Activated naive CD4-positive, alpha-beta T cell treated with anti-CD3 and anti-CD28 coated beads for 36 hours (primary cell): ENCODE data around the gene SKP1. TPM values are rescaled to one million over a fixed set of nuclear protein-coding genes. Genes with fewer than 3 reads are reported as not detected.
"Not testable (repeated sequence)": the region's sequence is repeated elsewhere in the genome, so short reads cannot be mapped to it uniquely, and the experiment has no call there.

ENCODE experiments used
- CTCF ChIA-PET: fragments of 350-600 bp; sonication (Branson Sonifier 250); formaldehyde crosslinking; loops from one replicate; lab custom pipeline; 2021; ENCODE audit warnings: antibody characterized with exemption; lab: Charles Lee
- DNase-seq: peaks from one replicate; pipeline ENCODE4 v3.0.0-alpha.2; 2020
- H3K27ac Mint-ChIP-seq: one replicate; pipeline ENCODE4 v1.8.0; 2021; ENCODE audit warnings: mild to moderate bottlenecking, mixed read lengths
- H3K27me3 Mint-ChIP-seq: one replicate; pipeline ENCODE4 v1.8.0; 2021; ENCODE audit warnings: low read depth, mixed read lengths
- H3K36me3 Mint-ChIP-seq: one replicate; pipeline ENCODE4 v1.8.0; 2021; ENCODE audit warnings: low read depth, mixed read lengths
- H3K4me1 Mint-ChIP-seq: one replicate; pipeline ENCODE4 v1.8.0; 2021; ENCODE audit warnings: low read depth, mixed read lengths
- H3K4me3 Mint-ChIP-seq: one replicate; pipeline ENCODE4 v1.8.0; 2021; ENCODE audit warnings: mild to moderate bottlenecking, moderate library complexity, mixed read lengths
- H3K9me3 Mint-ChIP-seq: one replicate; pipeline ENCODE4 v1.8.0; 2021; ENCODE audit warnings: mixed read lengths
- intact Hi-C: fragments of 100-400 bp; cut with micrococcal nuclease; formaldehyde crosslinking; loops from one replicate; pipeline ENCODE4 v1.15.1; 2023
- total RNA-seq, 2 experiments: library from RNA; stranded (reverse); gene quantifications; one replicate each; pipeline ENCODE4 v1.2.3, GENCODE V29; 2021

The SKP1 gene
- 100 to 1,000 TPM; 307 to 309 TPM for total RNA-seq

- no peaks in the 10 kb centered on the region for H3K9me3 Mint-ChIP-seq
- H3K4me3 Mint-ChIP-seq = peak within 1 kb of the TSS; percentile 96
- no peaks in the 10 kb centered on the region for H3K27me3 Mint-ChIP-seq
- peaks cover 19% of the 10 kb centered on the region for H3K36me3 Mint-ChIP-seq
- CTCF ChIA-PET = interaction anchor here (0.6 to 1.4 kb wide), 6 partner anchors 36 to 410 kb away, joined by 3 to 6 read pairs (median 4); no protein-coding TSS in a partner anchor
- intact Hi-C loops = loop anchor here (1.0 to 2.0 kb wide), 10 partner anchors 38 to 729 kb away; partner anchors contain the start of genes JADE2, PCBD2, PPP2CA and SEC24A
- peaks cover 31% of the 10 kb centered on the region for H3K4me1 Mint-ChIP-seq
- peak; percentile 83 for DNase-seq
- peak within 1 kb of the TSS; percentile 94 for H3K27ac Mint-ChIP-seq
Measured at GRCh38 chr5:134176511-134177368, at the start of gene SKP1. TSS of gene SKP1 (minus strand) at chr5:134176950. CDS start at chr5:134174022, 2,928 bp downstream.

- no peaks in the 10 kb centered on the region for H3K27me3 Mint-ChIP-seq
- intact Hi-C loops = loop anchor here (1.0 to 10.0 kb wide), 20 partner anchors 49 to 1361 kb away; partner anchors contain the start of genes C5orf15, C5orf24, CAMLG and CDKL3
- no peaks in the 10 kb centered on the region for H3K9me3 Mint-ChIP-seq
- H3K27ac Mint-ChIP-seq = peak within 1 kb of the TSS; percentile 96
- H3K36me3 Mint-ChIP-seq = peaks cover 29% of the 10 kb centered on the region
- H3K4me1 Mint-ChIP-seq = peaks cover 51% of the 10 kb centered on the region
- CTCF ChIA-PET = interaction anchor here (0.6 to 1.6 kb wide), 8 partner anchors 10 to 186 kb away, joined by 3 to 7 read pairs (median 4); partner anchors contain the start of gene CDKN2AIPNL
- peak within 1 kb of the TSS; percentile 96 for H3K4me3 Mint-ChIP-seq
- DNase-seq = peak; percentile 99
Measured at GRCh38 chr5:134225780-134226440, 49.2 kb upstream of the SKP1 start, which contains the start of gene PPP2CA. TSS of gene PPP2CA (minus strand) at chr5:134226073. CDS start at chr5:134225861, 212 bp downstream.

GRCh38 chr5:134224888-134225779 lies 48.4 kb upstream of the SKP1 start:
- peak overlapping the region; percentile 96 for H3K4me3 Mint-ChIP-seq
- H3K9me3 Mint-ChIP-seq = no peaks in the 10 kb centered on the region
- H3K4me1 Mint-ChIP-seq = peaks cover 57% of the 10 kb centered on the region
- intact Hi-C loops = loop anchor here (1.0 to 10.0 kb wide), 4 partner anchors 113 to 1360 kb away; partner anchors contain the start of genes C5orf15, GDF9, PCBD2 and TCF7
- CTCF ChIA-PET = interaction anchor here (0.6 to 1.6 kb wide), 12 partner anchors 9 to 515 kb away, joined by 3 to 7 read pairs (median 3); partner anchors contain the start of gene CDKN2AIPNL
- peak; percentile 74 for DNase-seq
- no peaks in the 10 kb centered on the region for H3K27me3 Mint-ChIP-seq
- peaks cover 35% of the 10 kb centered on the region for H3K36me3 Mint-ChIP-seq
- H3K27ac Mint-ChIP-seq = peak overlapping the region; percentile 96

GRCh38 chr5:134223406-134224248 lies 46.9 kb upstream of the SKP1 start:
- Mint-ChIP-seq H3K4me1 (peaks cover 73% of the 10 kb centered on the region), H3K4me3 (peak overlapping the region; percentile 96), H3K27me3 (no peaks in the 10 kb centered on the region), H3K9me3 (no peaks in the 10 kb centered on the region), H3K36me3 (peaks cover 37% of the 10 kb centered on the region), H3K27ac (peak overlapping the region; percentile 79)
- DNase-seq = no peak
- CTCF ChIA-PET = interaction anchor here (0.5 to 1.3 kb wide), 3 partner anchors 15 to 272 kb away, joined by 4 read pairs; no protein-coding TSS in a partner anchor
- intact Hi-C loops = loop anchor here (10.0 kb wide), 2 partner anchors 681 to 1359 kb away; partner anchors contain the start of genes GDF9, PCBD2 and UQCRQ

- Mint-ChIP-seq H3K27ac (peak overlapping the region; percentile 23), H3K36me3 (peaks cover 39% of the 10 kb centered on the region), H3K4me1 (peaks cover 73% of the 10 kb centered on the region)
- not testable (repeated sequence) for H3K4me3 Mint-ChIP-seq, H3K27me3 Mint-ChIP-seq, H3K9me3 Mint-ChIP-seq, DNase-seq
- CTCF ChIA-PET = interaction anchor here (0.6 to 1.5 kb wide), 4 partner anchors 9 to 318 kb away, joined by 3 to 6 read pairs (median 4); no protein-coding TSS in a partner anchor
- intact Hi-C loops = loop anchor here (10.0 kb wide), 2 partner anchors 683 to 1357 kb away; partner anchors contain the start of genes GDF9, PCBD2 and UQCRQ
Measured at GRCh38 chr5:134221690-134222089, 44.9 kb upstream of the SKP1 start.

- intact Hi-C loops = no loop called here
- H3K9me3 Mint-ChIP-seq = no peaks in the 10 kb centered on the region
- peaks cover 65% of the 10 kb centered on the region for H3K4me1 Mint-ChIP-seq
- H3K36me3 Mint-ChIP-seq = peaks cover 16% of the 10 kb centered on the region
- no peak for DNase-seq
- CTCF ChIA-PET = interaction anchor here (1.8 kb wide), 1 partner anchor 10 kb away, joined by 4 read pairs; the partner anchor contains the start of gene PPP2CA
- no peak overlapping the region for H3K4me3 Mint-ChIP-seq
- no peaks in the 10 kb centered on the region for H3K27me3 Mint-ChIP-seq
- H3K27ac Mint-ChIP-seq = no peak overlapping the region
Measured at GRCh38 chr5:134215757-134216156, 39.0 kb upstream of the SKP1 start.

- not testable (repeated sequence) for H3K27ac Mint-ChIP-seq
Measured at GRCh38 chr5:134211263-134212031, 34.7 kb upstream of the SKP1 start.

GRCh38 chr5:134209477-134210245 lies 32.9 kb upstream of the SKP1 start:
- Mint-ChIP-seq H3K36me3 (peaks cover 7% of the 10 kb centered on the region), H3K9me3 (no peaks in the 10 kb centered on the region), H3K4me3 (no peak overlapping the region), H3K27me3 (no peaks in the 10 kb centered on the region), H3K27ac (no peak overlapping the region), H3K4me1 (peaks cover 46% of the 10 kb centered on the region)
- DNase-seq = no peak
- intact Hi-C loops = no loop called here
- CTCF ChIA-PET = interaction anchor here (0.6 to 1.8 kb wide), 9 partner anchors 10 to 211 kb away, joined by 3 to 6 read pairs (median 4); no protein-coding TSS in a partner anchor

More at GRCh38 chr5:134211263-134212031, 34.7 kb upstream of the SKP1 start:
- intact Hi-C loops, DNase-seq, H3K4me3 Mint-ChIP-seq, H3K27me3 Mint-ChIP-seq, H3K9me3 Mint-ChIP-seq, H3K36me3 Mint-ChIP-seq: not testable (repeated sequence)
- peaks cover 54% of the 10 kb centered on the region for H3K4me1 Mint-ChIP-seq
- CTCF ChIA-PET = interaction anchor here (0.7 to 1.1 kb wide), 2 partner anchors 14 to 506 kb away, joined by 3 read pairs; no protein-coding TSS in a partner anchor

GRCh38 chr5:134207696-134208095 lies 30.9 kb upstream of the SKP1 start:
- Mint-ChIP-seq H3K9me3 (no peaks in the 10 kb centered on the region), H3K4me1 (peaks cover 38% of the 10 kb centered on the region), H3K27ac (no peak overlapping the region), H3K27me3 (no peaks in the 10 kb centered on the region), H3K36me3 (peaks cover 16% of the 10 kb centered on the region), H3K4me3 (no peak overlapping the region)
- intact Hi-C loops = no loop called here
- CTCF ChIA-PET = interaction anchor here (1.1 to 1.3 kb wide), 2 partner anchors 23 to 84 kb away, joined by 3 to 4 read pairs; no protein-coding TSS in a partner anchor
- DNase-seq = no peak
